HG02759 (cell line): ENCODE data around the gene PSTK.

Experiments used
- ATAC-seq: cut with Tn5 transposase; IDR thresholded peaks from one replicate; pipeline ENCODE4 v1.9.1; 2021; ENCODE audit warnings: mild to moderate bottlenecking, moderate library complexity; ENCODE audit not compliant: unreplicated experiment

PSTK gene

GRCh38 chr10:123018531-123018930, 38.3 kb downstream of the PSTK start:
- ATAC-seq: no peak

- ATAC-seq: no peak
These were observed 39.1 kb downstream of the PSTK start for GRCh38 chr10:123019264-123019663.

GRCh38 chr10:123019941-123020703, 39.9 kb downstream of the PSTK start:
- no peak for ATAC-seq

GRCh38 chr10:123021517-123021916, 41.3 kb downstream of the PSTK start:
- no peak for ATAC-seq

GRCh38 chr10:123024540-123024939, 44.3 kb downstream of the PSTK start:
- no peak for ATAC-seq

- ATAC-seq: no peak
These were observed 46.1 kb downstream of the PSTK start for GRCh38 chr10:123026302-123026701.

- no peak for ATAC-seq
These were observed 47.7 kb downstream of the PSTK start for GRCh38 chr10:123027861-123028260.

- ATAC-seq: no peak
These were observed 50.9 kb downstream of the PSTK start for GRCh38 chr10:123031124-123031523.

- ATAC-seq: no peak
These were observed 54.1 kb downstream of the PSTK start for GRCh38 chr10:123034332-123034731.

GRCh38 chr10:123035467-123036086, 55.4 kb downstream of the PSTK start:
- ATAC-seq: no peak

GRCh38 chr10:123038782-123039631, 58.8 kb downstream of the PSTK start:
- ATAC-seq: no peak

- no peak for ATAC-seq
These were observed 59.4 kb downstream of the PSTK start for GRCh38 chr10:123039632-123039930.
